HL-60 (cell line): ENCODE measurements around the gene ACACA.

Experiments used
- DNase-seq, 2 experiments: peaks; one replicate each; pipeline ENCODE4 v3.0.0-alpha.2; 2010 to 2020; ENCODE audit warnings: low read depth in 1 of 2, low spot score in 1 of 2
- H3K27ac ChIP-seq: fragments of 250-450 bp; sonication (Bioruptor Pico); replicated peaks from 2 replicates; pipeline ENCODE4 v1.5.1; 2020; ENCODE audit warnings: mild to moderate bottlenecking, moderate library complexity
- H3K27me3 ChIP-seq: fragments of 250-450 bp; sonication (Bioruptor Pico); 2 replicates; pipeline ENCODE4 v1.5.1; 2021; ENCODE audit warnings: mild to moderate bottlenecking, moderate library complexity; ENCODE audit not compliant: insufficient read depth, poor library complexity, severe bottlenecking
- H3K4me3 ChIP-seq: replicated peaks from 2 replicates; pipeline ENCODE4 v1.5.1; 2011; ENCODE audit warnings: mild to moderate bottlenecking, control low read depth, low read length; ENCODE audit not compliant: insufficient read depth
- GABPA ChIP-seq: IDR thresholded peaks from 2 replicates; pipeline ENCODE4 v1.6.1; 2012; ENCODE audit warnings: low read depth
- POLR2AphosphoS5 ChIP-seq: IDR thresholded peaks from 2 replicates; pipeline ENCODE4 v1.6.1; 2012; ENCODE audit warnings: low read depth
- REST ChIP-seq: IDR thresholded peaks from 2 replicates; pipeline ENCODE4 v1.6.1; 2012; ENCODE audit warnings: low read depth; ENCODE audit not compliant: insufficient replicate concordance
- SPI1 ChIP-seq: IDR thresholded peaks from 2 replicates; pipeline ENCODE4 v1.6.1; 2012; ENCODE audit warnings: low read depth, mild to moderate bottlenecking, borderline replicate concordance
- TF ChIP-seq, protein P1 (sequence below): IDR thresholded peaks from one replicate; pipeline ENCODE4 v1.5.1; 2011; ENCODE audit warnings: low read length, control low read depth, inconsistent platforms; ENCODE audit not compliant: insufficient read depth

The ACACA gene

GRCh38 chr17:37218849-37219248, 187.8 kb downstream of the ACACA start:
- Histone ChIP-seq H3K27ac (no peak overlapping the region), H3K4me3 (no peak overlapping the region), H3K27me3 (no peaks in the 10 kb centered on the region)
- TF ChIP-seq POLR2AphosphoS5 (no peak), GABPA (no peak), REST (no peak), SPI1 (no peak)
- TF ChIP-seq, protein P1, sequence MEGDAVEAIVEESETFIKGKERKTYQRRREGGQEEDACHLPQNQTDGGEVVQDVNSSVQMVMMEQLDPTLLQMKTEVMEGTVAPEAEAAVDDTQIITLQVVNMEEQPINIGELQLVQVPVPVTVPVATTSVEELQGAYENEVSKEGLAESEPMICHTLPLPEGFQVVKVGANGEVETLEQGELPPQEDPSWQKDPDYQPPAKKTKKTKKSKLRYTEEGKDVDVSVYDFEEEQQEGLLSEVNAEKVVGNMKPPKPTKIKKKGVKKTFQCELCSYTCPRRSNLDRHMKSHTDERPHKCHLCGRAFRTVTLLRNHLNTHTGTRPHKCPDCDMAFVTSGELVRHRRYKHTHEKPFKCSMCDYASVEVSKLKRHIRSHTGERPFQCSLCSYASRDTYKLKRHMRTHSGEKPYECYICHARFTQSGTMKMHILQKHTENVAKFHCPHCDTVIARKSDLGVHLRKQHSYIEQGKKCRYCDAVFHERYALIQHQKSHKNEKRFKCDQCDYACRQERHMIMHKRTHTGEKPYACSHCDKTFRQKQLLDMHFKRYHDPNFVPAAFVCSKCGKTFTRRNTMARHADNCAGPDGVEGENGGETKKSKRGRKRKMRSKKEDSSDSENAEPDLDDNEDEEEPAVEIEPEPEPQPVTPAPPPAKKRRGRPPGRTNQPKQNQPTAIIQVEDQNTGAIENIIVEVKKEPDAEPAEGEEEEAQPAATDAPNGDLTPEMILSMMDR, result no peak
- DNase-seq, result no peak

- Histone ChIP-seq H3K27ac (no peak overlapping the region), H3K4me3 (no peak overlapping the region)
- TF ChIP-seq SPI1, result no peak
- no peak for TF ChIP-seq REST
- TF ChIP-seq POLR2AphosphoS5, result no peak
Observed at GRCh38 chr17:37214416-37214815, 192.2 kb downstream of the ACACA start.

DNA sequence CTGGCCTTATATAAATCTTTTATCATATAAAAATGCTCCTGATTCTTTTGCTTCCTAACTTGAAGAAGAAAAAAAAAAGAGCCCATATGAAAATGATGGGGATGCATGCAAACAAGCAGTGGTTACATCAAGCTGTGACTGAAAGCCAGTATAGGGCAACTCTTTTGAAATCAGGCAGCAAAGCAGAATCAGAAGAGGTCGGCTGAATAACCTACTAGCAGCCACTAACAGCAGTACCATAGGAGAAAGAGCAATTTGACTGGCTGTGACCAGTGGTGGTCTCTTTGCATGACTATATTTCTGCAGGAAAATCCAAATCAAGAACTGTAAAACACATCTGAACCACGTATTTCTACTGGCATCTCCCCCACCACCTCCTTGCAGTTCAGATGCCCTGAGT, 192.7 kb downstream of the ACACA start:
- DNase-seq, result no peak
- H3K27ac ChIP-seq, result no peak overlapping the region
- TF ChIP-seq SPI1, result no peak
- no peak for TF ChIP-seq GABPA
- TF ChIP-seq, protein P1, result no peak
- no peak for TF ChIP-seq POLR2AphosphoS5
- no peak for TF ChIP-seq REST
- no peak overlapping the region for H3K4me3 ChIP-seq
- H3K27me3 ChIP-seq, result no peaks in the 10 kb centered on the region

More at GRCh38 chr17:37214416-37214815, 192.2 kb downstream of the ACACA start:
- H3K27me3 ChIP-seq, result no peaks in the 10 kb centered on the region
- no peak for DNase-seq
